ENCODE measurements around the gene SLC4A4.

SLC4A4 gene

DNA sequence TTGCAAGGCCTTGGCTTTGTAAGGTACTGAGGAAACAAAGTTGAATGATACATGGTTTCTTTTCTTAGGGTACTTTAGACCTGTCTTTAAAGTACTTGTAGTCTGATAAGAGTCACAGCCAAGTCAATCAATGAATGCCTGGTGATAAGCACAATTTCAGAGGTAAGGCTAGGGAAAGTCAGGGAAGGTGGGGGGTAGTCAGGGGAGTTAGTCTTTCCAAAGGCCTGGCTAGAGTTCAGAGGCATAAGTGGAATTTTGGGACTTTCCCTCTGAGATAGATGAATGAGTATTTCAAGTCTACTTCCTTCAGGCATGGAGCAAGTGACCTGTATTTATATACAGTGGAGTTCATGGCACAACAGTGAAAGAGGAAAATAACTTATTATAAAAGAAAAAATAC lies 78.3 kb downstream of the SLC4A4 start:
- DNase-seq: no peak

GRCh38 chr4:71426381-71427042 lies 87.7 kb downstream of the SLC4A4 start:
- DNase-seq: no peak

GRCh38 chr4:71429106-71429505 lies 90.3 kb downstream of the SLC4A4 start:
- DNase-seq: no peak

DNA sequence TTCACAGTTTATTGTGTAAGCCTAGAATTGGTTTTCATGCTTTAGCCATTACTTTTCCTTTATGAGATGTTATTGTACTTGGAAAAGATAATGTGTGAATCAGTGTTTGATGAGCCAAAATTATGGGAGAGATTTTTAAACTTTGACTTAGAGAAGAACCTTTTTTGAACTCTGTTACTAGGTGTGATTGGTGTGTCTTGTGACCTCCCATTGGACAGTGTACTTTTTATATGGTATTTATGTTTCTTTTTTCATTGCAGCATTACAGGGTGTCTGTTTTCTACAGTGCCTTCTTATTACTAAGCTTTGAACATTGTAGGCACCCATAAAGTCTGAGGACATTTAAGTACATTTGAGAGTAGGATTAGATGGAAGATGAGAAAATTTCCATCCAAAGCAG lies 91.1 kb downstream of the SLC4A4 start:
- DNase-seq: no peak

- DNase-seq: no peak
Observed at GRCh38 chr4:71430609-71431008, 91.8 kb downstream of the SLC4A4 start.

- DNase-seq: no peak
Observed at GRCh38 chr4:71440612-71441011, 101.8 kb downstream of the SLC4A4 start.

GRCh38 chr4:71441186-71442169 lies 102.7 kb downstream of the SLC4A4 start:
- DNase-seq: no peak

- no peak for DNase-seq
Observed at GRCh38 chr4:71442336-71442735, 103.5 kb downstream of the SLC4A4 start.

DNA sequence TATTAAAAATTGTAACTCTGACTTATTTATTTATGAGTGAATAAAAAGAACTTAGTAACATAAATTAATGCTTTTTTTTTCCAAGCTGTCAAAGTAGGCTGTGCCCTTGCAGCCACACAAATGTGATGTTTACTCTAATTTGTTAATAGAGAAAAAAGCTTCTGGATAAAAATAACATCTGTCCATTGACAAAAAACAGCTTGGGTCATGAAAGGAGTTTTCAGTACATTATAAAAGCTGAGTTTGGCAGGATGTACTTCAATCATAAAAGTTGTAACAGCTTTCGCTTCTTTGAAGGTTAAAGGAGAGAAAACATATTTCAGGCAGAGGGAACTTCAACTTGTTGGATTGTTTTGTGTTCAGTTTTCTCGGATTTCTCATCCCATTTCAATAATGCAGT lies 105.6 kb downstream of the SLC4A4 start:
- DNase-seq: no peak

DNA sequence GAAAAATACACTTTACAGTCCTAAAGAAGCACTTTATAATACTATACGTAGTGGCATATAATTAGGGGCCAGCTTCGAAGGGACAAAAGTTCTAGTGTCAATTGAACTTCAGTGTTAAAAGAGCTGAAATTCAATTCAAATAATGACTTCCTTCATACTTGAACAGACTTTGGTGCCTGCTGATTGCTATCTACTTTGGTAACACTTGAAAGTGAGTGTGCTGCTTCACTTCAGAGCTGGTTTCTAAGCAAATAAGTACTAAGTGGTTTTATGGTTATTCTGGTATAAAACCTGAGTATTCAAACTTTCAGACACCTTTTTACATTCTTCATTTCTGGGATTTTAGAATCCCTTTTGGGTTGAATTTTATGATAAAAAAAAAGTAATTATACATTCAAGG lies 107.0 kb downstream of the SLC4A4 start:
- DNase-seq: no peak

DNA sequence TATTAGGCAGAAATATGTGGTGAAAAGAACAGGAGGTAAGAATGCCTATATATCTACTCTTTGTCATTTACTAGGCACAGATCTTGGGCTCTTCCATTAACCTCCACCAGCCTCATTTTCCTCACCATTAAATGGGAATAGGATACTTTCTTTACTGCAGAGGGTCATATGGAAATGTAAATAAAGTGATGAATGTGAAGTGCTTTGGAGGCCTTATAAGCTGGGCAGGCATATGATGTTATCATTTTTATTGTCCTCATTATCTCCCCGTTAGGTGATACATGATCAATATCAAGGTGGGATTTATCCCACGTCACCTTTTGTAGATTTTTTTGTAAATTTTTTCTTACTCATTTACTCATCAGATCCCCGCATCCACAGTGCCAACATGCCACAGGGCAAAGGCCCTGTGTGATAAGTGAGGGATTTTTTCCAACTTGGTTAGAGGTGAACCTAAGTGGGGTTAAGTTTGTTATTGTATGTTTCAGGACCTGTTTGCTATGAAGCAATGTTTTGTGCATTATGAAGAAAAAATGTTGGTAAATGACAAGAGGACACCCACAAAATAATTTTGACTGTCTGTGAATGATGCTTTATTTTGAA lies 107.8 kb downstream of the SLC4A4 start:
- DNase-seq: no peak

- DNase-seq: no peak
Observed at GRCh38 chr4:71449040-71449439, 110.2 kb downstream of the SLC4A4 start.

- no peak for DNase-seq
Observed at GRCh38 chr4:71449878-71450277, 111.1 kb downstream of the SLC4A4 start.

DNA sequence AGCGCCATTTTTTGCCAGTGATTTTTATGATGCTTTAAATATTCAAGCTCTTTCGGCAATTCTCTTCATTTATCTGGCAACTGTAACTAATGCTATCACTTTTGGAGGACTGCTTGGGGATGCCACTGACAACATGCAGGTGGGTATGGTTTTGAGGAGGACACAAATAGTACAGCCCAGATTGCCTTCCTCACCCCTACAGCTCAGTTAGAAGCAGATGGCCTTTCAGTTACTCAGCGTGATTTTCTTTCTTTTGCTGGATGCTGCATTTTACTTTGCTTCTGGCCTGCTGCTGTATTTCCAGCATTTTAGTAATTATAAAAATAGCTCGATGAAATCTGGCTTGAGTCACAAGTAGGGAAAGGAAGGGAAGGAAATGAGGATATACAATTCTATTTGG lies 114.7 kb downstream of the SLC4A4 start:
- DNase-seq: no peak

DNA sequence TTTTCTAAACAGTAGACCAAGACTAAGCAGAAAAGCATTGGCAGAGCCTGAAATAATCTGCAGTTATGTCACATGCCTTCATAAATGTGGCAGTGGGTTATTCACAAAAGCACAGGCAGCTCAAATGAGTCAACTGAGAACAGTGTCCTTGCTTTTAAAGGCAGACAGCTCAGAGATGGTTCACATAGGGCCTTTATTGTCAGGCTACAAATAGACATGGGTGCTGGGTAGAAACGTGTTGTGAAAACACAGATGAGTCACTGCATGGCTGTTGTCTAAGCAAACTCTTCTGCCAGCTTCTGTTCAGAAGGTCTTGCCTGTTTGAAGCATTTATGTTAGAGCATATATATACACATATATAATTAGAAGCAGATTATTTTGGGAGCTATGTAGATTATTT lies 118.0 kb downstream of the SLC4A4 start:
- DNase-seq: no peak

- no peak for DNase-seq
Observed at GRCh38 chr4:71460371-71460770, 121.6 kb downstream of the SLC4A4 start.

DNA sequence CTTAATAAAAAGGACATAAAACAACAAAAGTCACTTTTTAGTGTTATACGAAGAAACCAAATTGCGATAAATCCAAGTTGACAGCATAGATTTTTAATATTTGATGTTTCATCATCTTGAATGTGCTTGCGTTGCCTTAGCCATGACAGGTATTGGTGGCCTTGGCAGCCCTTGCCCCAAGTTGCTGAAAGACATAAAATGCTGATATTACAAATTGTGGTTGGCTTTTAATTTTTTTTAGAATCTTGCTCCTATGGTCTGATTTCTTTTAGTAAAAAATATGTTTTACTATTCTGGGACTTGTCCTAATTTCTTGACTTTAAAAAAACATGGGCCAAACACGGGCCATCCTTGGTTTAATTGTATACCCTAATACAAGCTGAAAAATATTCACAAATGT lies 122.6 kb downstream of the SLC4A4 start:
- DNase-seq: no peak

DNA sequence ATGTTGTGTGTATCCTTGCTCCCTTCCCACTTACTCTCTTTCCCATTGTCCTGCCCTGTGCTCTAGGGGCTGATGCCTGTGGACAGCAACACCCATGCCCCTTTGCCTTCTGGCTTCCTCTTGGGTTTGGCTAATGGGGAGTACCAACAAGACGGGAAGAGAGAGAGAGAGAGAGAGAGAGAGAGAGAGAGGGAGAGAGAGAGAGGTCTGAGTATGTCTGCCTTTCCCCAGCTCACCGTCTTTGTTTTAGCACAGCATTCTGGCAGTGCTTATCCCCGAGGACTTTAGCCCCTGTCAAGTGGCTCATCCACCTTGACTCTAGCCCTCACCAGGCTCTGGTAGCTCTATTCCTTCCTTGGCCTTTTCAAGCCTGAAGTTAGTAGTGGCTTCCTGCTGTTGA lies 128.0 kb downstream of the SLC4A4 start:
- no peak for DNase-seq

- DNase-seq: no peak
Observed at GRCh38 chr4:71468116-71468710, 129.4 kb downstream of the SLC4A4 start.

GRCh38 chr4:71469541-71469940 lies 130.7 kb downstream of the SLC4A4 start:
- no peak for DNase-seq

DNA sequence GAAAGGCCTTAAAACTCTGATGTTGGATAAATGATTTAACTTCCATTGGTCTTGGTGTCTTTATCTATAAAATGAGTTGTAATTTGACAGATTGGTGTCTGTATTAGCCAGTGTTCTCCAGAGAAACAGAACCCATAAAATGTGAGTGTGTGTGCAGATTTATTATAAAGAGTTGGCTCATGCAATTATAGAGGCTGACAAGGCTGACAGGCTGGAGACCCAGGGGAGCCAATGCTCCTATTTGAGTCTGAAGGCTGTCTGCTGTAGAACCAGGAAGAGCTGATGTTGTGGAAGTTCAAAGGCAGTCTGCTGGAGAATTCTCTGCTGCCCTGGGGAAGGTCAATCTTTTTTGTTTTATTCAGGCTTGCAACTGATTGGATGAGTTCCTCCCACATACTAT lies 131.7 kb downstream of the SLC4A4 start:
- no peak for DNase-seq

- DNase-seq: no peak
Observed at GRCh38 chr4:71472946-71473345, 134.1 kb downstream of the SLC4A4 start.

GRCh38 chr4:71473541-71474240 lies 134.9 kb downstream of the SLC4A4 start:
- no peak for DNase-seq

Measured in NCI-H2171 (cell line).